HG02763 (cell line): ENCODE measurements around the gene DTNA.
A peak's percentile ranks its signal among the peaks of the same experiment; 100 is the strongest.

Experiments
- ATAC-seq: cut with Tn5 transposase; IDR thresholded peaks from one replicate; pipeline ENCODE4 v1.9.1; 2021; ENCODE audit warnings: mild to moderate bottlenecking, moderate library complexity; ENCODE audit not compliant: unreplicated experiment

The DTNA gene

DNA sequence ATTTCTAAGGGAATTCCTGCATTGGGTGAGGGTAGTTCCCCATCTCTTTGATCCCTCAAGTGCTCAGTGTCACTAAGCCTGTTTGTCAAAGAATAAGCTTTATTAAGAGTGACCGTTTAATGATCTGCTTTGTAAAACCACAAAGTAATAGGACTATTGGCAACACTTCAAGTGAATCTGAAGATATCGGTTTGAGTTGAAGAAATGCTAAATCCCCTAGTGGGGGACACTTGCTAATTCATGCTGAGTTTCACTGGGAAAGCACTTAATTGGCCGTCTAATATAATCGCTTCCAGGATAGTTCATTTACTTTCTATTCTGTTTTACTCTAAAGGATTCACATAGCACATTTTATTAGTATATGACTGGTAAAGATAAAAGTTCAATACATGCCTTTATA is 54.4 kb downstream of the DTNA start:
- no peak for ATAC-seq

DNA sequence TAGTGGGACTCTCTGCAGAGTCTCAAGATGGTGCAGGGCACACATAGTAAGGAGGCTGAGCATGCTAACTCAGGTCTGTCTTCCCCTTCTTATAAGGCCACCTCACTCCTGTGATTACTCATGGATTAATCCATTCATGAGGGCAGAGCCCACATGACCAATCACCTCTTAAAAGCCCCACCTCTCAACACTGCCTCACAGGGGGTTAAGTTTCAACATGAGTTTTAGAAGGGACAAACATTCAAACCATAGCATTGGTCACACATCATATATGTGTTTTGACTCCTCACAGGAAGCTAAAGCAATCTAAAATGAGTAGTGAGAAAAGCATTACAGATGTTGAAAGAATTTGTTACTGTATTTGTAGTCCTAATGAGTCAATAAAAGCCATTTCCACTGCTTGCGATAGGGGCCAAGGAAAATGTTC is 57.5 kb downstream of the DTNA start:
- ATAC-seq: no peak

DNA sequence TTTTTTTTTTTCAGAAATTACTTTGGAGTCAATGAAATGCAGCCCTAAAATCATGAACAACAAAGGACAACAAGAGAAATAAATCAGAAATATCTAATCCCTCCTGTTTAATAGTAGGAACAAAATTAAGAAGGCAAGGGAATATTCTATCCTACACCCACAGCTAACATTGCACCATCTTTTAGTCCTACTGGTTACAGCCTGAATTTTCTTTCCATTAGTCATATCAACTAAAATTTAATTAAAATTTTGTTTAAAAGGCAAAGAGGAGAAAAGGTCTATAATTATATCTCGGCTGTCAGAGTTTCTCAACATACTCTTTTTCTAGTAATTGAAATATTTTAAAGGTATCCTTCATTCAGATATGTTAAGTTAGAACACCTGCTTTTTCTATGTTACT is 61.9 kb downstream of the DTNA start:
- ATAC-seq: no peak

DNA sequence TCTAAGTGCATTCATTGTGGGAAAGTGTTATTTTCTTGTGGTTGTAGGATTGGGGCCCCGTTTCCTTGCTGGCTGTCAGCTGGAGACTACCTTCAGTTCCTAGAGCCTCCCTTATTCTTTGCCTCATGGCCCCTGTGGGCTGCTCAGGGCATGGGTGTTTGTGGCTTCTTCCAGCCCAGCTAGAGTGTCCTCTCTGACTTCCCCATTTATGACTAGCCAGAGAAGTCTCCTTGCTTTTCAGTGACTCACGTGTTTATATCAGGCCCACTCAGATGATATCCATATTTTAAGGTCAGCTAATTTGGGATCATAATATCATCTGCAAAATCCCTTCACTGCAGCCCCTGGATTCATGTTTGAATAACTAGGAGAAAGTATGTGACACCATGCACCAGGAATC is 62.8 kb downstream of the DTNA start:
- no peak for ATAC-seq

DNA sequence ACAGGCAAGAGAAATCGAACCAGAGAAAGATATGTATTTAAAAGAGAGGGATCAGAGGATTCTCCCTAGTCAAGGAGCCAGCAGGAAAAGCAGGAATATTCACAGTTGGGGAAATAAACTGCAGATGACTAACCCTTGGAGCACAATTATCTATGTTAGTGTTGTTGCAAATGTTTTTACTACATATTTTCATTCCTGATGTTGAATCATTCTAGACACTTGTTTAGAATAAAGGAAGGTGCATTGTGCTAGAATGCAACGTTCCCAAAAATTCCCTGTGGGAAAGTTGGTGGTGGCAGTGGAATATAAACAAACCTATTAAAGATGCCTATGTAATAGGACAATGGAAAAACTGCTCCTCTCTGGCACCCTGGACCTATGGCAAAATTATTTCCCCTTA is 63.3 kb downstream of the DTNA start:
- no peak for ATAC-seq

DNA sequence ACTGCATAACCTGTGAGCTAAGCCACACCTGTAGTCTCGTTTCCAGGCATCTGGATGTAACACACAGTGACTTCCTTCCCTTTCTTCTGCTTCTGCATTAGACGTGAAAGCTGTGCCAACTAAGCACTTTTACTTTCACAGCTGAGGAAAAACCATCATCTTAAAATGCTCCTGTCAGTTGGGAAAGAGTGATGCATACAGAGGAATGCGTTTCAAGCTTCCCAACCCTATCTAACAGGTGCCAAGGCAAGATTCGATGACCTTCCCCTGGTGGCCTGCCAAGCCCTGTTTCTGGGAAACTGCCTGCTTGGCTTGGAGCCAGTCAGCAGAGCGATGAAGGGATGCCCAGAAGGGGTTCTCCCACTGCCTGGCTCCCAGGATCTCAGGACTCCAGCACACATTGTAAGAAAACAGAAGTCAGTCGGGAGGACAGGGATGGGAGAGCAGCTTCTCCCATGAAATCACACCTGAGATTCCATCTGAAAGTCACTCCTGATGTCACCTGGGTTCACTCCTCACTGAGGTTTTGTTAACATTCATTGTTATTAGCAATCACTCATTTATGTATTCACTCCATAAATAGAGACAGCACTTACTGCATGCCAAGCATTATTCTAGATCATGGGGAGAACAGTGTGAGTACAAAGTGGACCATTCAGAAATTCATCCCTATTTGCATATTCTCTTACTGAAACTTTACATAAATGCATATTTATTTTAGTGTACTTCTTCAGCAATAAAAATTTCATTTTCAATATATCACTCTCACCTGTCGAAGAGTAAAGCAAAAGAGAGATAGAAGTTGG is 64.1 kb downstream of the DTNA start:
- no peak for ATAC-seq

DNA sequence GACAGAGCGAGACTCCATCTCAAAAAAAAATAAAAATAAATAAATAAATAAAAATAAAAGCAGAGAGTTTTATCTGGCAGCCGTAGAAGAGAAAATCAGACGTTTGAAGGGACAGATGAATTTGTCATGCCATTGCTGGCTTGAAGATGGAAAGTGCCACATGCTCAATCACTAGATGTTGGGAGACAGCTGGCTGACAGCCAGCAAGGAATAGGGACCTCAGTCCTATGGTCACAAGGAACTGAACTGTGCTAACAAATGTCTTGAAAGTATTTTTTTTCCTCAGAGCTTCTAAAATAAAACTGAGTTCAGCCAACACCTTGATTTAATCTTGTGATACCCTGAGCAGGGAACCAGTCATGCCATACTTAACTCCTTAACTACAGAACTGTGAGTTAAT is 65.4 kb downstream of the DTNA start:
- ATAC-seq: no peak

DNA sequence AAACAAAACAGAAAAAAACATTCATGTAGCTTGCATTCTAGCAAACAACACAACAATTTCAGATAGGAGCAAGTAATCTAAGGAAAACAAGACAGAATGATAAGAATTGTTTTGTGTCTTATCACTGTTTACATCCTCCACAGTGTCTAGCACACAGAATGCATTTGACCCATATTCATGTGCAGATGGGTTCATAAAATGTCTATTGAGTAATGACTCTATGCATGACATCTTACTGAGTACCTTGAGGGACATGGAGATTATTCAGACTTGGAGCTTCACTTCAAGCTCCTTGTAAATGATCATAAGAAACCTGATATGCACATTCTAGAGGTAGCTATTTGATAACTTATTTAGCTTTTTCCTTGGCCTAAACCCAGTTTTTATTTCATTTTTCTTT is 69.0 kb downstream of the DTNA start:
- no peak for ATAC-seq

DNA sequence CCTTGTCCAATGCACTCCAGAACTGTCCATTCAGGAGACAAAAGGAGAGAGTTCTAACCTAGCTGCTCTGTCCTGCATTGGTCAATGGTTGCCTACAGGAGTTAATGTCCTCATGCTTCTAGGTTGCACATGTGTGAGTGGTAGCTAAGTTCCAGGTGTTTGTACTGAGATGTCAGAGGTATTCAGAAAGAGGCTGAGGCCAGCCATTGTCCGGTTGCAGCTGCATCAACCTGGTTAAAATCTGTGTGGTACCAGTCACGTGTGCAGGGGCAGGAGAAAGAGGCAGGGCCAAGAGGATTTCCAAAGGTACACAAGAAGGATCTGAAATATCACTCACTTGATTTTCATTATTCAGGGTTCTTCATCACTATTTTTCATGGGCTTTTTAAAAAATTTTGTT is 70.8 kb downstream of the DTNA start:
- ATAC-seq: no peak

DNA sequence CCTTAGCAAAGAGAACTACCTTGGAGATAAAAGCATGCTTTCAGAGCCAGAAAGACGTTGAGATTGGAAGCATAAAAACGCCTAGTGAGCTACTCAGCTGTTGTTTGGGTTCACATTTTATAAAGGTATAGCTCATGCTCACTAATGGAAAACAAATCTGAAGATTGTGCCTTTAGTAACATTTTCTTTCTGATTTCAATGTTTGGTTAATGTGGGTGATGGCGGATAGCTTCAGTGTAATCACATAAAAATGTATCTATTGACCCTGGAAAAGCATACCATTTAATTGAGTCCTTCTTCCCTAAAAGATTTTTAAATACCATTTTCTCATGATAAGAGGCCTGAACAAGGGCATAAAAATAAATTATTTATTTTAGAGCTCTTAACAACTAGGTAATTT is 73.4 kb downstream of the DTNA start:
- ATAC-seq: no peak

DNA sequence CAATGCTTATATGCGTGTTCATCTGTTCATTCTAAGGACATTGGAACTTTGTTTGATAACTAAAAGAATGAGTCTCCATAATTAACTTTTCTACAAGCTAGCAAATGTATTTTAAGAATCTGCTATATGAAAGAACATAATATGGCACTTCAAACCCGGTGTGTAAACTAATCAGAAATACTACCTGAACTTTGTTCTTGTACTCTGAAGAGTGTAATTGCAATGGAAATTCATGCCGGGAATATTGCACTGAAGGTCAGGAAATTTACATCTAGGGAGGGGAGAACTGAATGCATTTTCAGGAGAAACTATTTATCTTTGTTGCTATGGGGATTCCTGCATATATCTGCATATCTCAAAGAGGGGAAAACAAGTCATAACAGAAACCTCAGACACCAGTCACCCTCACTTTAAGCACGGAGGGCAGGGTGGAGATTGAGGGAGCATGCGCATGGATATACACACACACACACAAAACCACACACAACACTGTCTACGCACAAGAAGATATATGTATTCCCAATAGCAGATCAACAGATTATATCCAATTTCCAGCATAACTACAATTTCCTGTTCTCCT is 76.2 kb downstream of the DTNA start:
- ATAC-seq: no peak

DNA sequence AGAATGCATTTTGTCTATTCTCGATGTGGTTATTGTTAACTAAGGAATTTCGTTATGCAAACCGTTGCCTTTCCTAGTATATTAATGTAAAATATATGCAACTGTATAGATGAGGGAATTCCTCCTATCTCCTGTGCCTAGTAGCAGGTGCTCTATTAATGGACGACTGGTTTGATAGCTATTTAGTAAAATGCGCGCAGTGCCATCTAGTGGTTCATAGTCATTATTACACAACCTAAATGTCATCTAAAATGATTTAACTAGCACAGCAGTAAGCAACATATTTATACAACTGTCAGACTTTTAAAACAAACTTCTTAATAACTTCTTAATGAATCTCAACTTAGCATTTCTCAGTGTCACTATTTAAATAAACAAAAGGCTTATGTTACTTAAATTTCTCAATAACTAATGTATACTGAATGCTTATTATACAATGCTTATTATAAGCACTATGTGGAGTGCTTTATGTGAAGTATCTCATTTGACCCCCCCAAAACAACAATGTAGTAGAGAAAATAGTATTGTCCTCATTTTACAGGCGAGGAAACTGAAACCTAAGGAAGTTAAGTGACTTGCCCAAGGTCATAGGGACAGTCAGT is 77.9 kb downstream of the DTNA start:
- ATAC-seq: peak; percentile 76

DNA sequence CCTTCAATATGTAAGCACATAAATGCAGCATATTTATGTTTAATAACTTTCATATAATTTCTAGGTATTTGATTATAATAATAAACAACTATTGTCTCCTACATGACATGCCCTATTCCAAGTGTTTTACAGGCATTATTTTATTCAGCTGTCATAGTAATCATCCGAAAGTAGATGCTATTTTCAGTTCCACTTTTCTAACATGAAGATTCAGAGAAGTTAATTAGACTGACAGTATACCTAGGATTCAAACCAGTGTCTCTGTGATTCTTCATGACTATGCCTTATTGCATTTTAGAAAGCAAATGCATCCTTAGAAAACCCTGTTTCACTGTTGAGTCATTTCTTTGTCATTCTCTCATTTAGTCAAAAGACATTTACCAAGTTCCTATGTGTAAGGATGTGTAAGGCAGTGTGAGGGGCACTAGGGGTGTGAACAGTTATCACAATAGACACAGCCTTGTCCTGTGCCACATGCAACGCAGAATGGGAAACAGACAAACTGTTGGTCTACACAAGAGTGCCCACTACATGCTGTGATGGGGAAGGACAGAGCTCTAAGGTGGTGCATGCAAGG is 79.8 kb downstream of the DTNA start:
- ATAC-seq: no peak

DNA sequence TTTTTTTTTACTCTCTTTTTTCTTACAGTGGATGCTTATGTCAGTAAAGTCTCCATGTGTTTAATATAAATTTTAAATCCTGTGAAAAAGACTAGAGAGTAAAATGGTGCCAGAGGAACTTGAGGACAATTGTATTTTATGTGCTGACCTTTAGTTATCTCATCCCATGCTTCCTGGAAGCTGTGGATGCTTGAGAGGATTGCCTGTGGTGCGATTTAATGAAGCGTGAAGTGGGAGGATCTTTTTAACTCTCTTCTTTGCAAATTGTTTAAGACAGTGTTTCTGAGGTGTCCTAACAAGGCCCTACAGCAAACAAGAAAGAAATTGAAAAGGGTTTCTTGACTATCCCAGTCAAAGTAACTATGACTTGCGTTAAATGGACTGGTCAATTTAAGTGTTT is 84.2 kb downstream of the DTNA start:
- ATAC-seq: no peak

DNA sequence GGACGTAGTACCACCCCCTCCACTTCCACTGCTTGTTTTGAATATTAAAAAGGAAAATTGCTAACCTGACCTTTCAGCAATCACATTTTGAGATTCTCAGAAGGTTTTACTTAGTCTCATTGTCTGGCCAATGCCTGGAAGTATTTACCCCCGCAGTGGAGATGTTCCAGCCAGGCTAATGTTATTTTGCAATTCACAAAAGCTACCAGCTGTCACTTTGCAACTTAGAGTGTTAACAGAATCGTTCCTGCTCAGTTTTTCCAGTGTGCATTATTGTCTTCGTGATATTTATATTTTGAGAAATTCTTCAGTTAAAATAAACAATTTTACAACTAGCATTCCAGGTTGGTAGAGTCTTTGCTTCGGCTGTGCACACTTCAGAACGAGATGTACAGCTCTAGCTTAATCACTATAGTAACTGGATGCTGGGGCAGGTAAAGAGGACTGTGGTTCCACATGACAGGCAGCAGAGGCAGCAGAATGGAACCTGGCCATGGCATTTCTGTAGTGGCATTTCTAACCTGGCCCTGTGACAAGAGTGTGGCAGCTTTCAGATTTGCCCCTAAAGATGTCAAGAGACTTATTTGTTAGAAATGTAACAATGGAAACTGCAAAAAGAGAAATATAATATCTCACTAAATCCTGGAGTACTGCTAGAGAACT is 85.1 kb downstream of the DTNA start:
- ATAC-seq: no peak

DNA sequence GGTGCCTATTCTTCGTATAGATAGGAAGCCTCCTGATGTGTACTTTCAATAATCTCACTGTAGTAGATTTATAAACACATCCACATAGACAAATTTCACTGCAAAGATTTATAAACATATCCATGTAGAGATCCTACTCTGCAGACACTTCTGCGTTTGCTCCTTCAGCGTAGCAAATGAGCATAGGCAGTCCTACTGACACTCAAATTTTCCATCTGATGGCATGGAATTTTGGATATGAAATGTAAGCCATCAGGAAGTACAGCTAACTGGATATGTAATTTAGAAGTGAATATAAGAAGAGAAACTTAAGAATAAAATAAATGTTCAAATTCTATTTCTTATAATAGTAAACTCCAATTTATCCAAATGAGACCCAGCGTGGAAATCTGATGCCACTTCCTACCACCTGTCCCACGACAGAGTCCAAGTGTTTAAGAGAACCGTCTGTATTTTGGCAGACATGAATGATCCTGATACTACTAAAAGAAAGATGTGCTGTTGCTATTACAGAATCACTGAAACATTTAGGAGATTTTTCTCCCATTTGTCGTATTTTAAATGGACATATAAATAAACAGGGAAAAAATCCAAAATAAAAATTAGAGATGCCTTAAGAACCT is 86.0 kb downstream of the DTNA start:
- no peak for ATAC-seq

DNA sequence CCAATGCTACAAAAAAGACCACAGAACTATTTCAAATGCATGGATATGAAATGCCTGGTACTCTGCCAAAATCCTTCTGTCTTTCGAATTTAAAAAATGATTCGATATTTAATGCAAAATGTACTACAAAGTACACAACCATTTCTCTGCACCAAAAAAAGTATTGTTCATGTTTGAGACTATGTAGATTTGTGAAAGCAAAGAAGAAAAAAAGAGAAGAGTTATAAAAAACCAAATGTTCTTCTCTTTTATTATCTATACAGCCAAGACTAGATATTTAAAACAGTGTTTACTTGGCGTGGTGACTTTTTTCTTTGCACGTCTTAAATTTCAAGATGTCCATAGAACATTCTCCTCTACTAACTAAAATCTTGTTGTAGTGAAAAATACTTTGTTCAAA is 89.2 kb downstream of the DTNA start:
- ATAC-seq: no peak

DNA sequence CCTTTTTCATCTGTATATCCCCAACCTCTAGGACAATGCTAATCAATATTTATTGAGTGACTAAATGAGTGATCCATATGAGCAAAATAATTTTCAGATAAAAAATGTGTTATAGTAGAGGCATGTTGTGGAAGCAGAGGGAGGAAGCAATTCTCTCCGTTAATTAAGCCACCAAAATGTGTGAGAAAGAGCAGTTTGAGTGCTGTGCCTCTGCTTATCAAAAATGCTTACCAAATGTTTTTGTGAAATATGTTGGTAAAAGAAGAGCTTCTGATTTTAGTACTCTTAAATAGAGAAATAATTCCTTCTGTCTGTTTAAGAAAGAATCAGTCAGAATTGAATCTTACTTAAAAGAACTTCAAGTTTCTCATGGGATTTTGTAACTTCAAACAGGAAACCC is 90.3 kb downstream of the DTNA start:
- ATAC-seq: no peak

DNA sequence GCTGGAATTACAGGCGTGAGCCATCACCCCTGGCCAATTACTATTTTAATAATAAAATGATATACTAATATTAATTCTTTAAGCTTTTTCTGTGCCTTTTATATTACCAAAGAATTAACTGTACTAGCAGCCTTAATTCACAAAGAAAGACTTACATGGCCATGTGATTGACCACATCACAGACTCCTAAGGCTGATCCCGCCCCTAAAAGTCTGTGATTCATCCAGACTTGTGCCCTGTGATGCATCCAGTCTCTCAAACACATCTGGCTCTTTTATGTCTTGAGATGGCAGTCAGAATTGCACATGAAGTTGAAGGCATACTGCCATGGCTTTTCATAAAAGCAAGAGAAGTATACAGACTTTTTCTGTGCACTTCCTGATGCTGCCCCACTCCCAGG is 91.7 kb downstream of the DTNA start:
- no peak for ATAC-seq

DNA sequence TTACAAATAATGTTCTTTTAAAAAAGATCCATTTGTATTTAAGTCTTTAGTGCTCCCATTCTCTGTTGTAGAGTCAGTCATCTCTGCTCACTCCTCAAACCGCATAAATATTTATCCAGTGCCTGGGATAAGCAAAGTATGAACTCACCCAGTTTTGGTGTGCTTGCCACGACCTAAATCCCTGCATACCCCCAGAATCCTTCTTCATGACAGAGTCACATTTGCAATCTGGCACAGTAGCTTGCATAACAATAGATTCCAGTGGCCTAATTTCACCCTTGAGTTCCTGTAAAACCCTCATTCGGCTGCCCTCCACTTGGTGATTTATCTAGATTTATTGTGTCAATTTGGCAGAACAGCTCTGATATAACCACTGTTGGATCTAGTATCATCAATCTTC is 92.9 kb downstream of the DTNA start:
- ATAC-seq: no peak

DNA sequence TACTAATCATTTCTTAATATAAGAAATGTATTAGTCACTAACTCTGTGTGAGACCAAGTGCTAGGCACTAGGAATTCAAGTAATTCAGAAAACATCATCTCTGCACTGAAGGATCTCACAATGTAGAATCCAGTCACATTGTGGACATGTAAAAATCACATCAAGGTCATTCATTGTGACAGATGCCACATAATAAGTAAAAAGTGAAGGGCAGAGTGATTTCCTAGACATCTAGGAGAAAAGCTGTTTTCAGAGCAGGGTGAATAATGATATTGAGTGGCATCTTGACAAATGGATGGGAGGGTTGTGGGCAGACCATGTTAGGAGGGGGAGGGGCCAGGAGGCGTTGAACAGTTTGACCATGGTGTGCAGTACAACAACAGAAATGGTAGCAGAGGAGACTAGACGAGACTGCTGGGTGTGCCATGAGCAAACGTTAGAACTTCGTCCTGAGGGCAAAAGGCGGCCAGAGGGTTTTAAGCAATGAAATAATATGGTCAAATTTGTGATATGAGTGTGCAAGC is 93.8 kb downstream of the DTNA start:
- no peak for ATAC-seq
